Renal cortex interstitium (tissue), 15 donors: ENCODE data around the gene MAP3K6. TPM values are rescaled to one million over a fixed set of nuclear protein-coding genes. Genes with fewer than 3 reads are reported as not detected.
"Not testable (repeated sequence)": the region's sequence is repeated elsewhere in the genome, so short reads cannot be mapped to it uniquely, and the experiment has no call there.

Experiments
- DNase-seq, 11 donors: peaks; one replicate each; pipeline ENCODE4 v3.0.0-alpha.2; 2013; ENCODE audit warnings: low read depth in 9 of 11, low spot score in 4 of 11; ENCODE audit errors: extremely low read depth in 1 of 11
- long read RNA-seq, 16 experiments: transcript quantifications; one replicate each; lab custom pipeline, GENCODE V29; 2026
- polyA plus RNA-seq, 3 donors: library from polyadenylated mRNA; unstranded; fragments of 120-200 nt; gene quantifications; one replicate each; pipeline ENCODE4 v1.2.1, GENCODE V29; 2013; ENCODE audit not compliant: insufficient read length in 3 of 3

Gene MAP3K6, protein sequence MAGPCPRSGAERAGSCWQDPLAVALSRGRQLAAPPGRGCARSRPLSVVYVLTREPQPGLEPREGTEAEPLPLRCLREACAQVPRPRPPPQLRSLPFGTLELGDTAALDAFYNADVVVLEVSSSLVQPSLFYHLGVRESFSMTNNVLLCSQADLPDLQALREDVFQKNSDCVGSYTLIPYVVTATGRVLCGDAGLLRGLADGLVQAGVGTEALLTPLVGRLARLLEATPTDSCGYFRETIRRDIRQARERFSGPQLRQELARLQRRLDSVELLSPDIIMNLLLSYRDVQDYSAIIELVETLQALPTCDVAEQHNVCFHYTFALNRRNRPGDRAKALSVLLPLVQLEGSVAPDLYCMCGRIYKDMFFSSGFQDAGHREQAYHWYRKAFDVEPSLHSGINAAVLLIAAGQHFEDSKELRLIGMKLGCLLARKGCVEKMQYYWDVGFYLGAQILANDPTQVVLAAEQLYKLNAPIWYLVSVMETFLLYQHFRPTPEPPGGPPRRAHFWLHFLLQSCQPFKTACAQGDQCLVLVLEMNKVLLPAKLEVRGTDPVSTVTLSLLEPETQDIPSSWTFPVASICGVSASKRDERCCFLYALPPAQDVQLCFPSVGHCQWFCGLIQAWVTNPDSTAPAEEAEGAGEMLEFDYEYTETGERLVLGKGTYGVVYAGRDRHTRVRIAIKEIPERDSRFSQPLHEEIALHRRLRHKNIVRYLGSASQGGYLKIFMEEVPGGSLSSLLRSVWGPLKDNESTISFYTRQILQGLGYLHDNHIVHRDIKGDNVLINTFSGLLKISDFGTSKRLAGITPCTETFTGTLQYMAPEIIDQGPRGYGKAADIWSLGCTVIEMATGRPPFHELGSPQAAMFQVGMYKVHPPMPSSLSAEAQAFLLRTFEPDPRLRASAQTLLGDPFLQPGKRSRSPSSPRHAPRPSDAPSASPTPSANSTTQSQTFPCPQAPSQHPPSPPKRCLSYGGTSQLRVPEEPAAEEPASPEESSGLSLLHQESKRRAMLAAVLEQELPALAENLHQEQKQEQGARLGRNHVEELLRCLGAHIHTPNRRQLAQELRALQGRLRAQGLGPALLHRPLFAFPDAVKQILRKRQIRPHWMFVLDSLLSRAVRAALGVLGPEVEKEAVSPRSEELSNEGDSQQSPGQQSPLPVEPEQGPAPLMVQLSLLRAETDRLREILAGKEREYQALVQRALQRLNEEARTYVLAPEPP (N-terminal part only)
- 10 to 100 TPM in 2 of 3 donors, 1 to 10 TPM in 1; 9.7 to 11.6 (median 10.4) TPM for polyA plus RNA-seq
- long read RNA-seq, donor 1, partial matches to known transcripts = 0 of 1 reads
- long read RNA-seq, donor 1, other reads (novel, unspliced or antisense) = 0 of 1 reads
- long read RNA-seq, donor 2 = 0 reads
- long read RNA-seq, donor 3 = 0 reads
- long read RNA-seq, donor 4, partial matches to known transcripts = 0 of 1 reads
- long read RNA-seq, donor 4, other reads (novel, unspliced or antisense) = 0 of 1 reads
- long read RNA-seq, donor 5 = 0 reads
- long read RNA-seq, donor 6, partial matches to known transcripts = 0 of 2 reads
- long read RNA-seq, donor 6, other reads (novel, unspliced or antisense) = 0 of 2 reads
- long read RNA-seq, donor 7 = 0 reads
- long read RNA-seq, donor 8, partial matches to known transcripts = 0 of 1 reads
- long read RNA-seq, donor 8, other reads (novel, unspliced or antisense) = 0 of 1 reads
- long read RNA-seq, donor 9, partial matches to known transcripts = 0 of 1 reads
- long read RNA-seq, donor 9, other reads (novel, unspliced or antisense) = 0 of 1 reads
- long read RNA-seq, donor 10, partial matches to known transcripts = 0 of 1 reads
- long read RNA-seq, donor 10, other reads (novel, unspliced or antisense) = 0 of 1 reads
- long read RNA-seq, donor 11 = 0 reads
- long read RNA-seq, donor 12 = 0 reads
- long read RNA-seq, donor 13 = 0 reads
- long read RNA-seq, donor 14 = 0 reads
- long read RNA-seq, donor 15, partial matches to known transcripts = 0 of 1 reads
- long read RNA-seq, donor 15, other reads (novel, unspliced or antisense) = 0 of 1 reads
- long read RNA-seq, donor 16, partial matches to known transcripts = 0 of 3 reads
- long read RNA-seq, donor 16, other reads (novel, unspliced or antisense) = 0 of 3 reads

DNA sequence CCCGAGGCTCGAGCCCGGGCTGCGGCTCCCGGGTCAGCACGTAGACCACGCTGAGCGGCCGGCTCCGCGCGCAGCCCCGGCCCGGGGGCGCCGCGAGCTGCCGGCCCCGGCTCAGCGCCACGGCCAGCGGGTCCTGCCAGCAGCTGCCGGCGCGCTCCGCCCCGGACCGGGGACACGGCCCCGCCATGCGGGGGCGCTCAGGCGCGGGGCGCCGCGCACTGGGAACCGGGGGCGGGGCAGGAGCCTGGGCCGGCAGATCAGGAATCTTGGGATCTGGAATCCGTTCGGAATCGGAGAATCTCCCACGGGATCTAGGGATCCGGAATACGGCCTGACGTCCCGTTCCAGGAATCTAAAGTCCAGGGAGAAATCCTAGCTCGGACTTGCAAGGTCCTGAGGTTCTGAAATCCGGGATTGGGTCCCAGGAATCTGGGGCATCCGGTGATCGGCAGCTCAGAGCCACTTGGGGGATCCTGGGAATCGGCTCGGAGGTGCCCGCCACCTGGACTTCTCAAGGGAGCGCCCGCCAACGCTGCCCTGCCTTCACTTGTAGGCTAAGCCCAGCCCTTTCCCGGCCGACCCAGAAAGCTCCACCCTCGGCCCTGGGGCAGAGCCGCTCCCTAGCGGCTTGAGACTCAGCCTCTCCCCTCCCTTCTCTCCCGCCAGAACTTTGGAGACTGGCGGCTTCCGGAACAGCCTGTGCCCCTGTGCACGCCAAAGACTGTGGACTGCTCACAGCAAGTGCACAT lies at the start of gene MAP3K6:
MAP3K6 (minus strand) TSS at position 551 of the 749 bp plus-strand sequence; CDS start at position 187, 364 bp downstream.
- DNase-seq = peak in 5 of 11 donors; percentile 55 to 70 (median 61)

DNA sequence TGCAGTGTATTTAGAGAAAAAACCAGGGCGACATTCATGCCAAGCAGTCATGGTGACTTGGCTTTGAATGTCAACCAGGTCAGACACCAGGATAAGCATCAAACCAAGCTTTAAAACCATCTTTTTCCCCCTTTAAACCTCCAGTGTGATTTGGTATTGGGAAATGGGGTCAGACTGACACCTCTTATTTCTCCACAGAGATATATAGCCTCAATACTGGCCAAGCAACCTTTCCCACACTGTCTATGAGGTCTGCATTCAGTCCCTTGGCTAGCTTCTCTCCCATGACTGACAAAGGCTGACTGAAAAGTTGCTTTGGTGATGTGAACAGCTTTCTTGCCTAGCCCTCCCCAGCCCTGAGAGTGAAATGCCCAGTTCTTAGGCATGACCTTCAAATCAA lies 47.3 kb upstream of the MAP3K6 start:
- DNase-seq = no peak

DNA sequence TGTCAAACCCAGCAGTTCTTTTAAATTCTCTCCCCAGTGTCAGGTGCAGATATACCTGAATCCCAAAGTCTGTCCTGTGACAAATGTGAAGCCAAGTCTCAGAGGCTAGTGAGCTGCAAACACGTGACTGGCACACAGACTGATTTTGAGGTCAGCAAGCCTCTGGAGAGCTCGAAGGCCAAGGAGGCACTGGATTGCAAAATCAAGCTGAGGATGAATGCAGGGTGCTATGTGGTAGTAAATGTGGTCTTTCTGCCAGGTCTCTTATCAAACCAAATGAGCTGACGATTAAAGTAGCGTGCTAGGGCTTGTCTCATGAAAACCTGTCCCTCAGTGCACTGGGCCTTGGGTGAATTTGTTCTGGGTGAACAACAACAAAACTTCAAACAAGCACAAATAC lies 46.2 kb upstream of the MAP3K6 start:
- DNase-seq = no peak

DNA sequence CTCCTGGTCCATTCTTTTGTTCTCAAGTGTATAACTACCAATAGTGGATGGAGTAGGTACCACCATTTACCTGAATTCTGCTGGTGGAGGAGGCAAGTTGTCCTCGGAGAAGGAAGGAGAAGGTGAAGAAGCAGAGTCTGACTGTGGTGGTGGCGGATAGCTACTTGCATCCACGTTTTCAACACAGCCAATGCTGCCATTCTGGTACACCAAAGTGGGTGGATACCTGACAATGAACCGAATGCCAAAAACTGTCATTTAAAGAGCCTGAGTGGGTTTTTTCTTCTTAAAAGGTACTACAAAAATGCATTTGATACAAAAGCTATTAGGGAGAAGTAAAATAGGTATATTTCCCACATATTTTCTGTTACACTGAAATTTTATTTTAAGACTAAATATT lies 45.7 kb upstream of the MAP3K6 start:
- DNase-seq = no peak

DNA sequence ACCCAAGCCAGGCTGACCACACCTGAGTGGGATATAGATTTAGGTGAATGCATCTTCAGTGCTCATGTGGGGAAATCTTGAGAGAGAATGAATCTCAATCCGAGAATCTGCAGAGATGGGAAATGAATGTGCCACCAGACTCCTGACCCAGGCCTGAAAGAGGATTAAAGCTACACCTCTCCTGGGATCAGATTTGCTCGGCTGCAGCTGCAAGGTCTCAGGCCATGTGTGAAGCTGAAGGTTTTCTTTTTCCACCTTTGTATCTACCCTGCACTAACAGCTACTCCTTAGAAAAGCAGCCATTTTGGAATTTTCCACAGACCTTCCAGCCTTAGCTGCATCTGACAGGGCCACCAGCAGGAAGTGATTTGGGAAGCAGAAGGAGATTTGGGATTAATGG lies 43.9 kb upstream of the MAP3K6 start:
- DNase-seq = no peak

DNA sequence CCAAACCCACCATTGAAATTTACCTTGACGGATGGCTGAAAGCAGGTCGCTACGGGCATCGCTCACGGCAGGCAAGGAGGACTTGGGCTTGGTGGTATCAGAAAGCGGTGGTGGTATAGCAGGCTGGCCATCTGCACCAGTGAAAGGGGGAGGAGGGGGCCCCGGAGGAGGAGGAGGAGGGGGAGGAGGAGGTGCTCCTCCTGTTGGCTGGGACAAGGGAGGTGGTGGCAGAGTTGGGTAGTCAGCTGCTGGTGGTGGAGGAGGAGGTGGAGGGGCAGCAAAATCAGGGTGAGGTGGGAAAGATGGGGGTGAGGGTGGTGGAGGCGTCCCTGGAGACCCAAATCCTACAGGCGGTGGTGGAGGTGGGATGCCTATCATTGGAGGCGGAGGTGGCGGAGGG lies 42.9 kb upstream of the MAP3K6 start:
- no peak for DNase-seq

DNA sequence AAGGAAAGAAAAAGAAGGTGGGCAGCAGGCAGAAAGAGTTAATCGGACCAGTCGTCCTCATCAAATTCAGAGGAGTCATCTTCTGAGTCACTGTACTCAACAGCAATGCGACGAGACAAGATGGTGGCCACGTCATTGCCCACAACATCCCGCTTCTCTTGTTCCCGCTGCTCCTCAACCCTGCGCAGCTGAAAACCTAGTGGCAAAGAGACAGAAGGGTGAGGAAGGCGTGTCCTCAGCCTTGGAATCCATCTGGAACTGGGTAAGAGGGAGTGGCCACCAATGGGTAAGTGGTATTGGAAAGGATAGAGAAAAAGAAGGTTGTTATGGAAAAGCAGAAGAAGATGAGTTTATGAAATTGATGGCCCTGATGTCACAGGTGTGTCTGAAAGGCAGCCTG lies 41.4 kb upstream of the MAP3K6 start:
- no peak for DNase-seq

DNA sequence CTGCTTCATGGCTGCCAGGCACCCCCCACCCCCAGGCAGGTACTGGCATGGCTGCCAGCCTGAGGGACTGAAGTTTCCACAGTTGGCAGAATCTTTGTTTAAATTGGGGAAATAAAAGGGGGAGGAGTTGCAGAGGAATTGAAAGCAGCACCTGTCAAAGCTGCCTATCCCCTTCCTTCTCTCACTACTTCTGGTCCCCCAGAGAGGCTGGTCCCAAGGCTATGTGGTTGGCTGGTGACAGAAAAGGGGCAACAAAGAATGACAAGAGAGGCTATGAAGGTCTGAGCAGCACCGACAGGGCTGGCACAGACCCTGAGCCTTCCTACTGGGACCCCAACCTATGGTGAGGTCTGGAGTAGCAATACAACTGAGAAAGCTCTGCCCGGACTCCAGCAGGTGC lies 40.0 kb upstream of the MAP3K6 start:
- not testable (repeated sequence) for DNase-seq

DNA sequence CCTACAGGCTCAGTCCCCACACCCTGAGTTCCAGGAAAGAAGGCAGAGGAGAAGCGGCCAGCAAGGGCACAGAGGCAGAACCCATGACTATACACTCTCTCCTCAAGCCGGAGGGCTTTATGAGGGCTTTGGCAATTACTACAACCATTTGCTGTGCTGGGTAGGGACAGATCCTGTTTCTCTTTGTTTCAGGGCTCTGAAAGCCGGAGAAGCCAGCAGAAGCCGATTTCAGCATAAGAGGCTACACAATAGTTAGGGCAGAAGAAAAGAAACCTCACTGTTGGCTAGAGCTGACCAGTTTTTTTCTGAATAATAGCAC lies 39.6 kb upstream of the MAP3K6 start:
- DNase-seq = no peak

DNA sequence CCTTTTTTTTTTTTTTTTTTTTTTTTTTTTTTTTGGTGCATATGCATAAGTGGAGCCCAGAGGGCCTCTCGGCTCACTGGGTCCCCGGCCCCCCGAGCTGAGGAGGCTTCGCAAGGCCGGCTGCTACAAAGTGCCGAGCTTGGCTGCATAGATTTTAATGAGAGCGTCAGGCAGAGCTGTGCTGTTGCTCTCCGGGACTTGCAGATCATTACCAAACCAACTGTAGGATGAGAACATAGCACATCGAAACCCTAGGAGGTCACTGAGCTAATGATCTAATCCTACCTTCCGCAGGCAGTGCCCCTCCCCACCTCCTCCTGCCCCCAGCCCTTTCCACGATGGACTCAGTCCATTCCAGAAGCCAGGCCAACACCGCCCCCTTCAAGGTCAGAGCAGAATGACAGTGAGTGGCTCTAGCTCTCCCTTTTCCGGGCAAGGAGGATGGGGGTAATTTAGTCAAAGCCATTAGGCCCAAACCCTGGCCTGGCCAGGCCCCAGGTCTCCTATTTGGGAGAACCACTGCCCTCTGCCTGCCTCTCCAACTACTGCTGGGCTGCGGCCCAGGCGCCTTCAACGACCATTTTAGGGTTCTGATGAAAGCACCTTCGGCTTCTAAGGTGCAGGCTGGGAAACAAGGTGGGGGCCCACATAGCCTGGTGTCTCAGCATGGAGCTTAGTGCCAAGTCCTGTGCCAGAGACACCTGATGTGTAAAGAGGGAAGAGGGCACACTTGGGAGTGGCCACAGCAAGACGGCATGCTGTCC lies 39.0 kb upstream of the MAP3K6 start:
- DNase-seq = not testable (repeated sequence)

DNA sequence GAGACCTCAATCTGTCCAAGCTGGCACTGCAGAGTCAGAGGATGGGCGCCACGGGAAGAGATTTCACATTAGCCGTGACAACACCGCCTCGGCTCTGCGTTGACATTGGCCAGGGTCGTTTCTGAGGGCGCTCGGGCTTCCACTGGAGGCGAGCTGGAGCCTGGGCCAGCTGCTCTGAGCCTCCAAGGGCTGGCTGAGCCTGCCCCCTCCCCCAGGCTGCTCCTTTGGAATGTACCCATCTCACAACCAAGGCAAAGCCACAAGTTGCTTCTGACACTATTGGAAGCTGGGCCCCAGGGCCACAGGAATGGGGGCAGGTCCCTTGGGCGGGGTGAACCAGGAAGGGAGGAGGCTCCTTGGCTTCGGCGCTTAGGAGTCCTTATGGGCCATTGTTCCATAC lies 38.3 kb upstream of the MAP3K6 start:
- no peak for DNase-seq

DNA sequence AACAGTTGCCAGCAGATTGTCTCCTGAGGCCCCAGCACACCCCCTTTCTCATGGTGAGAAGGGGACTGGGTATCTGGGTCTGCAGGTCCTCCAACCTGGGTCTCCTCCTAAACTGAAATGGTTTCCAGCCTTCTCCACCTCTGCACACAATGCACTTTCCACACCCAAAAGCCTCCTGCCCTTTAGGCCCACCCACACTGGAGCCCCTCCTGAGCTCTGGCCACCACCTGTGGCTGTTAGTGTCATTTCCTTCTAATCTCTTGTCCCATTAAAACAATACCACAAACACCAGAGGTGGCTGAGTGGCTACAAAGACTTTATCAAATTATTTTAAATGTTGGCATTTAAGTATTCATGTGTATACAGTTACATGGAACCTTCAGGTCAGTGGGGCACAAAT lies 37.2 kb upstream of the MAP3K6 start:
- DNase-seq = no peak

DNA sequence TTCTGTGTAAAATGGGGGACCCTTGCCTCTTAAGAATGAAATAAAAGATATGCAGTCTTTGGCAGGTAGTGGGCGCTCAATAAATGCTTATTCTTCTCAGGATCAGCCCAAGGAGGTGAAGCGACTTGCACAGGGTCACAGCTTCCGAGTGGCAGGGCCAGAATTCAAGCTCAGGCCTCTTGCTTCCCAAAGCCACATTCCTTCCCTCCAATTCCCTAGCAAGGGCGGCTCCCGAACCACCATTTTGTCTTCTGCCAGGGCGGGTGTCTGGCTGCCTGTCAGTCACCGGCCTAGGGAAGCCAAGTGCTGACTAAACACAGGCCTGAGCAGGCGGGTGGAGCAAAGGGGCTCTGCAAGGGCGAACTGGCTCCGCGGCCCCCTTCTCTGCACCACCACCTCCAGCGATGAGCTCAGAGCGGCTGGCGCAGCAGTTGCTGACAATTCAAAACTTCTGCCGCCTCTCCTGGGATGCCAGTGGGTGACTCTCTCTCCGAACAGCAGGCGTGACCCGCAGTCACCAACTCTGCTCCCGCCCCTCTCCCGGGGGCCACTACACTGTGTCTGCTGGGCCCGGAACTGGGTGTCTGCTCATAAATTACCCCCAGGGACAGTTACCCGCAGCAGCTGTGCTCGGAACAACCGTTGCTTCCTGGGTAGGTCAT lies 36.4 kb upstream of the MAP3K6 start:
- peak in 1 of 11 donors; percentile 43 for DNase-seq

DNA sequence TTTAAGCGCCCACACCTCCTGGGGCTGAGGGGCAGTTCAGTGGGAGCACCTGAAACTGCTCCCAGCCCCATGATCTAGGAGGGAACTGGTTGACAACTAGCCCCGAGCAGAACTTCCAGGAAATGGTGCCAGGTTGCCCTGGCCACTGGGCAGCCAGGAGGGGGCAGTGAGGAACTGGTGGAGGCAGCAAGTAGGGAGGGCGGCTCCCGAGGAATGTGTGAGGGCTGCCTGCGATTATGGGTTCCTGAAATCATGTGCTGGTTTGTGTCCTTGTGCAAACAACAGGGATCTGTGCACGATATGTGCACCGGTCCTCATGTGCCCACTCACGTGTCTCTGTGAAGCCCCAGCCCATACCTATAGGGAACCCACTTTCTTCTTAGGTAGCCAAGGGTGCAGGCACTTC lies 35.6 kb upstream of the MAP3K6 start:
- peak in 1 of 11 donors; percentile 38 for DNase-seq

DNA sequence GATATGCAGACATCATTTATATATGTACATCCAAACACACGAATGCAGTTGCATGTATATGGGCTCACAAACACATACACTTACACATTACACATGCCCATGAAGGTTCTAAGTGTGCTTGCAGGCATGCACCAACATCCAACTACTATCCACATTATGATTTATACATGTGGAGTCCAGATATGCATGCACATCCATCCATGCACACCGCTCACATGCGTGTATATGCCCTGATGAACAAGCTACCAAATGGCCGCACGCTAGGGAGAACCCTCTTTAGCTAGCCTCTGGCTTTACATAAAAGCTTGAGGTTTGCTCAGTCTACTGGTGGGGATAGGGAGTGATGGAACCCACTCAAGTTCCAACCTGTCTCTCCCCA lies 34.2 kb upstream of the MAP3K6 start:
- no peak for DNase-seq
